Gastroesophageal sphincter (tissue), 4 donors: ENCODE data around the gene ADAMTS1. TPM values are rescaled to one million over a fixed set of nuclear protein-coding genes. Genes with fewer than 3 reads are reported as not detected.

Source experiments
- ATAC-seq: fragments of 150-250 bp; one replicate; pipeline ENCODE4 v1.9.1; 2016; ENCODE audit warnings: mild to moderate bottlenecking, moderate library complexity
- H3K27ac ChIP-seq, 4 donors: fragments of 200-600 bp; sonication (generic) in 3 of 4; 1 replicate in 3 of 4; 2 replicates in 1 of 4; pipeline ENCODE4 v1.5.1; 2016 to 2019
- H3K27me3 ChIP-seq: fragments of 200-600 bp; sonication (generic); one replicate; pipeline ENCODE4 v1.5.1; 2019
- H3K36me3 ChIP-seq, 2 donors: fragments of 200-600 bp; sonication (generic); one replicate each; pipeline ENCODE4 v1.5.1; 2019; ENCODE audit warnings: control low read depth in 1 of 2
- H3K4me1 ChIP-seq, 3 donors: fragments of 200-600 bp; sonication (generic); 1 replicate in 2 of 3; 2 replicates in 1 of 3; pipeline ENCODE4 v1.5.1; 2016 to 2019; ENCODE audit warnings: control low read depth in 2 of 3
- H3K4me3 ChIP-seq, 2 donors: fragments of 200-600 bp; sonication (generic); one replicate each; pipeline ENCODE4 v1.5.1; 2019; ENCODE audit warnings: mild to moderate bottlenecking in 1 of 2, moderate library complexity in 1 of 2
- H3K9me3 ChIP-seq, 3 donors: fragments of 200-600 bp; sonication (generic); one replicate each; pipeline ENCODE4 v1.5.1; 2017 to 2019; ENCODE audit warnings: control low read depth in 2 of 3
- EP300 ChIP-seq: sonication (generic); formaldehyde crosslinking; IDR thresholded peaks from one replicate; pipeline ENCODE4 v1.6.1; 2017; ENCODE audit warnings: antibody characterized with exemption, mild to moderate bottlenecking
- POLR2A ChIP-seq, 2 donors: fragments of 450-650 bp; IDR thresholded peaks; one replicate each; pipeline ENCODE4 v1.6.1; 2017; ENCODE audit warnings: antibody characterized with exemption in 2 of 2, mild to moderate bottlenecking in 2 of 2, moderate library complexity in 1 of 2
- POLR2AphosphoS5 ChIP-seq: sonication (generic); formaldehyde crosslinking; IDR thresholded peaks from one replicate; pipeline ENCODE4 v1.6.1; 2017; ENCODE audit warnings: antibody characterized with exemption
- WGBS, 2 donors: methylation state at CpG; one replicate each; pipeline ENCODE4 v1.1.5; 2018; ENCODE audit warnings: low coverage in 1 of 2; 5-methylcytosine and 5-hydroxymethylcytosine counted together
- total RNA-seq, 4 donors: library from RNA; depleted of rRNA; stranded (reverse); fragments of >200 nt; gene quantifications; one replicate each; pipeline ENCODE4 v1.1.0, GENCODE V29; 2016
- TF ChIP-seq, protein P1 (sequence below), 4 experiments: fragments of 200-600 bp in 2 of 4; fragments of 450-650 bp in 2 of 4; sonication (generic) in 1 of 4; IDR thresholded peaks; one replicate each; pipeline ENCODE4 v1.5.1; 2017 to 2019; ENCODE audit warnings: antibody characterized with exemption in 4 of 4, mild to moderate bottlenecking in 2 of 4, moderate library complexity in 2 of 4

Gene ADAMTS1
- total RNA-seq, 4 donors from 2014 or later: 68.5 to 144 (median 103) TPM

GRCh38 chr21:26798856-26799751 lies 46.1 kb downstream of the ADAMTS1 start:
- no peaks in the 10 kb centered on the region for H3K36me3 ChIP-seq
- peaks cover 0 to 22% (median 3%) of the 10 kb centered on the region in 3 donors for H3K4me1 ChIP-seq
- H3K27me3 ChIP-seq: no peaks in the 10 kb centered on the region
- H3K27ac ChIP-seq: peak overlapping the region in 1 of 4 donors; percentile 80
- 85 to 98% methylated on average over 6 to 8 of the region's 8 CpGs for WGBS, 2 donors
- no peaks in the 10 kb centered on the region for H3K9me3 ChIP-seq
- H3K4me3 ChIP-seq: no peak overlapping the region
- no peak for TF ChIP-seq EP300
- no peak for TF ChIP-seq POLR2AphosphoS5
- TF ChIP-seq, protein P1, sequence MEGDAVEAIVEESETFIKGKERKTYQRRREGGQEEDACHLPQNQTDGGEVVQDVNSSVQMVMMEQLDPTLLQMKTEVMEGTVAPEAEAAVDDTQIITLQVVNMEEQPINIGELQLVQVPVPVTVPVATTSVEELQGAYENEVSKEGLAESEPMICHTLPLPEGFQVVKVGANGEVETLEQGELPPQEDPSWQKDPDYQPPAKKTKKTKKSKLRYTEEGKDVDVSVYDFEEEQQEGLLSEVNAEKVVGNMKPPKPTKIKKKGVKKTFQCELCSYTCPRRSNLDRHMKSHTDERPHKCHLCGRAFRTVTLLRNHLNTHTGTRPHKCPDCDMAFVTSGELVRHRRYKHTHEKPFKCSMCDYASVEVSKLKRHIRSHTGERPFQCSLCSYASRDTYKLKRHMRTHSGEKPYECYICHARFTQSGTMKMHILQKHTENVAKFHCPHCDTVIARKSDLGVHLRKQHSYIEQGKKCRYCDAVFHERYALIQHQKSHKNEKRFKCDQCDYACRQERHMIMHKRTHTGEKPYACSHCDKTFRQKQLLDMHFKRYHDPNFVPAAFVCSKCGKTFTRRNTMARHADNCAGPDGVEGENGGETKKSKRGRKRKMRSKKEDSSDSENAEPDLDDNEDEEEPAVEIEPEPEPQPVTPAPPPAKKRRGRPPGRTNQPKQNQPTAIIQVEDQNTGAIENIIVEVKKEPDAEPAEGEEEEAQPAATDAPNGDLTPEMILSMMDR (IDR thresholded peaks at IDR 0.05): no peak
- TF ChIP-seq POLR2A (IDR thresholded peaks at IDR 0.05): no peak
- no peak for ATAC-seq

DNA sequence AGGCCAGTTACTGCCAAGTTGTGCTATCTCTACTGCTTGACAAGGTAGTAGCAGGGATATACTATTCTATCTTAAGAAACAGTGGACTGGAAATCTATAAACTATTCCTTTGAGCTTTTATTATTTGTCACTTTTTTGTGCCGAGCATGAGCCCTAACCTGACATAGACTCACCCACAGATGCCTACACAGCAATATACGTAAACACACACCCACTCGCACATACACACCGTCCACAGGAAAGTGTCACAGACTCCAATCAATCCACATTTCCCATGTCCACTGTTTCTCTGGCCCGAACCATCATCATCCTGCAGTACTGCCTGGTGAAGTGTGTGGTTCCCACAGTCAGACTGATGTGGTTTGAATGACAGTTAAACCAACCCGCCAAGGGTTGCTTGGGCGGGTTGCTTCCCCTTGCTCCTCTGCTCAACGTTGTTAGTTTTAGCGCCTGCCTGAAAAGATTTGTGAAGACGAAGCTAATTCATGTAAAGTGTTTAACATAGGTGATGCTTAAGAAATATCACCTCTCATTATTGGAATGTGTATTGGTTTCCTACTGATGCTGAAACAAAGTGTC lies 47.2 kb downstream of the ADAMTS1 start:
- H3K36me3 ChIP-seq: no peaks in the 10 kb centered on the region
- WGBS, 2 donors: 91 to 96% methylated on average over 5 to 10 of the region's 10 CpGs
- no peak for ATAC-seq
- H3K9me3 ChIP-seq: no peaks in the 10 kb centered on the region
- H3K27me3 ChIP-seq: no peaks in the 10 kb centered on the region
- H3K4me1 ChIP-seq: peaks cover 0 to 22% (median 3%) of the 10 kb centered on the region in 3 donors
- TF ChIP-seq EP300 (no peak), POLR2A (IDR thresholded peaks at IDR 0.05) (no peak), POLR2AphosphoS5 (no peak)
- TF ChIP-seq, protein P1 (IDR thresholded peaks at IDR 0.05): no peak
- no peak overlapping the region for H3K4me3 ChIP-seq
- H3K27ac ChIP-seq: no peak overlapping the region

- no peak overlapping the region for H3K4me3 ChIP-seq
- TF ChIP-seq, protein P1 (IDR thresholded peaks at IDR 0.05): no peak
- TF ChIP-seq POLR2AphosphoS5: peak; percentile 41
- H3K4me1 ChIP-seq: peaks cover 0 to 11% (median 3%) of the 10 kb centered on the region in 3 donors
- no peaks in the 10 kb centered on the region for H3K9me3 ChIP-seq
- no peaks in the 10 kb centered on the region for H3K36me3 ChIP-seq
- H3K27ac ChIP-seq: peak overlapping the region in 3 of 4 donors; percentile 9 to 67 (median 61)
- 23 to 24% methylated on average over 6 of the region's 6 CpGs for WGBS, 2 donors
- no peaks in the 10 kb centered on the region for H3K27me3 ChIP-seq
- peak; percentile 71 for ATAC-seq
Measured at GRCh38 chr21:26795866-26796329, 49.3 kb downstream of the ADAMTS1 start.

DNA sequence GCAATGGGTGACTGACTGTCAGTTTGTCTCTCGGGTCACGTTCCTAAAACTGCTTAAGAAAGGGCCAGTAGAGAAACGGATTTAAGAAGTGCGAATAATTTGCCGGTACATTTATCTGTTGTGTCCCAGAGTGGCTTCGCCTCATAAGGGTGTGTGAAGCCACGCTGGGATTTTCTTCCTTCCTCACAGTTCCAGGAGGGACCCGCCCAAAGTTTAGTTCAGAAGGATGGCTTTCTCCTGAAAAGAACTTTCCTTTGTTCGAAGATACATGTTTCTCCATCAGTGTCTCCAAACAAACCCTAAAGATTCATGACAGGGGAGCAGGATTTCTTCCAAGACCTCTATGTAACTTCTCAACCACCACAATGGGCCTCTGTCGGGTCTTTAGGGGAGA lies 49.8 kb downstream of the ADAMTS1 start:
- H3K36me3 ChIP-seq: no peaks in the 10 kb centered on the region
- peaks cover 0 to 10% (median 3%) of the 10 kb centered on the region in 3 donors for H3K4me1 ChIP-seq
- no peaks in the 10 kb centered on the region for H3K27me3 ChIP-seq
- TF ChIP-seq POLR2A (IDR thresholded peaks at IDR 0.05): no peak
- TF ChIP-seq POLR2AphosphoS5: no peak
- TF ChIP-seq, protein P1 (IDR thresholded peaks at IDR 0.05): no peak
- TF ChIP-seq EP300: no peak
- peak overlapping the region in 3 of 4 donors; percentile 9 to 67 (median 51) for H3K27ac ChIP-seq
- H3K9me3 ChIP-seq: no peaks in the 10 kb centered on the region
- no peak overlapping the region for H3K4me3 ChIP-seq
- no peak for ATAC-seq
- WGBS, 2 donors: 77% methylated on average over 8 to 9 of the region's 10 CpGs
